Liver (tissue), 9 donors: ENCODE data around the gene LCA5L. TPM values are rescaled to one million over a fixed set of nuclear protein-coding genes. Genes with fewer than 3 reads are reported as not detected.

Experiments
- DNase-seq: peaks from one replicate; pipeline ENCODE4 v3.0.0-alpha.2; 2017; ENCODE audit warnings: low spot score
- H3K27ac ChIP-seq, 2 donors: one replicate each; pipeline ENCODE4 v1.7.0; 2013; ENCODE audit warnings: inconsistent platforms in 2 of 2, low read length in 2 of 2, control low read depth in 1 of 2, low read depth in 1 of 2, mild to moderate bottlenecking in 1 of 2
- H3K27me3 ChIP-seq, 4 donors: one replicate each; pipeline versions ENCODE4 v1.6.1 to v1.7.0; 2013; ENCODE audit warnings: low read length in 3 of 4, inconsistent platforms in 1 of 4, mild to moderate bottlenecking in 1 of 4, moderate library complexity in 1 of 4; ENCODE audit not compliant: control insufficient read depth in 4 of 4, insufficient read depth in 4 of 4
- H3K36me3 ChIP-seq, 4 donors: one replicate each; pipeline versions ENCODE4 v1.6.1 to v1.7.0; 2013; ENCODE audit warnings: low read length in 3 of 4, mild to moderate bottlenecking in 3 of 4, low read depth in 1 of 4, moderate library complexity in 1 of 4; ENCODE audit not compliant: control insufficient read depth in 4 of 4, insufficient read depth in 3 of 4
- H3K4me1 ChIP-seq, 4 donors: one replicate each; pipeline versions ENCODE4 v1.6.1 to v1.7.0; 2013; ENCODE audit warnings: low read length in 3 of 4, mild to moderate bottlenecking in 3 of 4, moderate library complexity in 1 of 4; ENCODE audit not compliant: control insufficient read depth in 4 of 4, insufficient read depth in 4 of 4
- H3K4me3 ChIP-seq, 3 donors: one replicate each; pipeline versions ENCODE4 v1.6.1 to v1.7.0; 2013; ENCODE audit warnings: low read length in 3 of 3, control low read depth in 1 of 3, low read depth in 1 of 3, mild to moderate bottlenecking in 1 of 3
- H3K9ac ChIP-seq, 2 donors: one replicate each; pipeline ENCODE4 v1.7.0; 2013; ENCODE audit warnings: low read length in 2 of 2, mild to moderate bottlenecking in 2 of 2, moderate library complexity in 2 of 2, control low read depth in 1 of 2, low read depth in 1 of 2
- H3K9me3 ChIP-seq, 4 donors: one replicate each; pipeline versions ENCODE4 v1.6.1 to v1.7.0; 2013; ENCODE audit warnings: low read length in 3 of 4; ENCODE audit not compliant: control insufficient read depth in 4 of 4
- EGR1 ChIP-seq, 2 donors: IDR thresholded peaks; 2 replicates each; pipeline ENCODE4 v1.6.1; 2016 to 2018; ENCODE audit warnings: antibody characterized with exemption in 2 of 2, low read depth in 2 of 2
- FOXA1 ChIP-seq: IDR thresholded peaks from 2 replicates; pipeline ENCODE4 v1.6.1; 2016; ENCODE audit warnings: antibody characterized with exemption
- FOXA2 ChIP-seq: IDR thresholded peaks from 2 replicates; pipeline ENCODE4 v1.6.1; 2016; ENCODE audit warnings: antibody characterized with exemption
- HNF4A ChIP-seq, 2 donors: conservative IDR thresholded peaks; 2 replicates each; pipeline ENCODE4 v1.6.1; 2016; ENCODE audit warnings: antibody characterized with exemption in 2 of 2, mild to moderate bottlenecking in 2 of 2
- HNF4G ChIP-seq: IDR thresholded peaks from 2 replicates; pipeline ENCODE4 v1.6.1; 2016; ENCODE audit warnings: antibody characterized with exemption
- JUND ChIP-seq, 2 donors: IDR thresholded peaks; 2 replicates each; pipeline ENCODE4 v1.6.1; 2016; ENCODE audit warnings: antibody characterized with exemption in 2 of 2
- NR2F2 ChIP-seq: IDR thresholded peaks from 2 replicates; pipeline ENCODE4 v1.6.1; 2016; ENCODE audit warnings: antibody characterized with exemption
- RAD21 ChIP-seq, 2 donors: IDR thresholded peaks; 2 replicates each; pipeline ENCODE4 v1.6.1; 2016; ENCODE audit warnings: antibody characterized with exemption in 2 of 2, mild to moderate bottlenecking in 2 of 2
- RXRA ChIP-seq, 2 donors: IDR thresholded peaks; 2 replicates each; pipeline ENCODE4 v1.6.1; 2017 to 2018; ENCODE audit warnings: antibody characterized with exemption in 2 of 2, mild to moderate bottlenecking in 1 of 2
- YY1 ChIP-seq: IDR thresholded peaks from 2 replicates; pipeline ENCODE4 v1.6.1; 2016; ENCODE audit warnings: antibody characterized with exemption, mild to moderate bottlenecking
- WGBS: extraction: QIAGEN DNeasy Blood & Tissue Kit; methylation state at CpG from one replicate; pipeline ENCODE4 v1.1.7; 2013; 5-methylcytosine and 5-hydroxymethylcytosine counted together
- polyA plus RNA-seq, 2 donors: library from polyadenylated mRNA; stranded (reverse) in 1 of 2; unstranded in 1 of 2; fragments of 200-250 nt in 1 of 2; fragments of >200 nt in 1 of 2; fragmentation: Nextera tagmentation in 1 of 2; extraction: Ambion mirVana in 1 of 2; gene quantifications; one replicate each; pipeline versions ENCODE4 v1.2.1 to v1.2.3, GENCODE V29; 2013 to 2015
- total RNA-seq, 2 donors: library from RNA; depleted of rRNA; stranded (reverse); fragments of >200 nt; gene quantifications; one replicate each; pipeline ENCODE4 v1.2.3, GENCODE V29; 2014
- TF ChIP-seq, protein P1 (sequence below): IDR thresholded peaks from 2 replicates; pipeline ENCODE4 v1.6.1; 2016; ENCODE audit warnings: antibody characterized with exemption
- TF ChIP-seq, protein P2 (sequence below): IDR thresholded peaks from 2 replicates; pipeline ENCODE4 v1.6.1; 2016; ENCODE audit warnings: antibody characterized with exemption
- TF ChIP-seq, protein P3 (sequence below): IDR thresholded peaks from 2 replicates; pipeline ENCODE4 v1.6.1; 2016; ENCODE audit warnings: antibody characterized with exemption
- TF ChIP-seq, protein P4 (sequence below): IDR thresholded peaks from 2 replicates; pipeline ENCODE4 v1.6.1; 2016; ENCODE audit warnings: antibody characterized with exemption, mild to moderate bottlenecking
- donor health status: healthy.
- donor health status: healthy.
- donor health status: healthy.
- donor health status: healthy.
- donor health status: healthy.

The LCA5L gene
- total and polyA plus RNA-seq, 4 donors, result 0.19 to 1.6 (median 0.99) TPM

DNA sequence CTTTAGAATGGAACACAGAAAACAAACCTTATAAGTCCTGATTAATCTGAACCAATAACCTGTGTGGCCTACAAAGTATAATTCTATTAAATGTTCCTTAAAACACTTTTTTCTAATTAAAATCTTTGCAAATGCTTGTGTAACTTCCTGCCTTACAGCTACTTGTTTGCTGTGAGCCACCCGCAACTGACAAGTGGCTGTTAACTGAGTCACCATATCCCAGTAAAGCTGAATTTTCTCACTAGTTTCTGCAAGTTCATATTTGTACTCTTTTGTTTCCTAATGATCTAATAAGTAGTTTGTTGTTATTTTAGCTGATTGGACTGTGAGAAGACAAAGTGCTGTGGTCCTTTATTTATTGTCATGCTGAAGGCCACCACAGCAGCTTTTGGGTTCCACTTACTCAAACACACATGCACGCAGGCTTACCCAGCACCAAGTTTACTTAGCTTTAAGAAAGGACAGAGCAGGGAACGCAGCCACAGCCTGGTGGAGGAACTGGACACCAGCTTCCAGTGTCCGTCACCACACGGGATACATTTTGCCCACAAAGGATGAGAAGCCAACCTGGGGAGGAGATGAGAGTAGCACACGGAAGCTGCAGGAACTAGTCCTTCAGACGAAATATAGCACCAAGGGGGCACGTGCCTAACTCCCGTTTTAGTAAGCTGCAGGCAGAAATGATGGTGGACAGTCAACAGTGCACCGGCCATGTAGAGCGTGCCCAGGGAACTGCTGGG, 47.8 kb downstream of the LCA5L start:
- 92% methylated on average over 11 of the region's 11 CpGs for WGBS
- H3K9me3 ChIP-seq, result no peaks in the 10 kb centered on the region
- H3K27me3 ChIP-seq, result no peaks in the 10 kb centered on the region
- peaks cover 0 to 28% (median 19%) of the 10 kb centered on the region in 4 donors for H3K36me3 ChIP-seq
- H3K9ac ChIP-seq, result no peak overlapping the region
- TF ChIP-seq JUND (IDR thresholded peaks at IDR 0.05), result no peak
- TF ChIP-seq RXRA (IDR thresholded peaks at IDR 0.05), result no peak
- no peak for TF ChIP-seq YY1
- TF ChIP-seq, protein P1, sequence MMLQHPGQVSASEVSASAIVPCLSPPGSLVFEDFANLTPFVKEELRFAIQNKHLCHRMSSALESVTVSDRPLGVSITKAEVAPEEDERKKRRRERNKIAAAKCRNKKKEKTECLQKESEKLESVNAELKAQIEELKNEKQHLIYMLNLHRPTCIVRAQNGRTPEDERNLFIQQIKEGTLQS, result no peak
- TF ChIP-seq FOXA2, result no peak
- no peak for TF ChIP-seq HNF4A (conservative IDR thresholded peaks at IDR 0.05)
- TF ChIP-seq NR2F2, result no peak
- TF ChIP-seq EGR1 (IDR thresholded peaks at IDR 0.05; ENCODE audit: low read depth in 2 of 2), result no peak
- no peak for TF ChIP-seq HNF4G
- TF ChIP-seq RAD21 (IDR thresholded peaks at IDR 0.05), result no peak
- DNase-seq, result no peak
- H3K27ac ChIP-seq, result no peak overlapping the region
- no peak overlapping the region for H3K4me3 ChIP-seq
- no peaks in the 10 kb centered on the region for H3K4me1 ChIP-seq

DNA sequence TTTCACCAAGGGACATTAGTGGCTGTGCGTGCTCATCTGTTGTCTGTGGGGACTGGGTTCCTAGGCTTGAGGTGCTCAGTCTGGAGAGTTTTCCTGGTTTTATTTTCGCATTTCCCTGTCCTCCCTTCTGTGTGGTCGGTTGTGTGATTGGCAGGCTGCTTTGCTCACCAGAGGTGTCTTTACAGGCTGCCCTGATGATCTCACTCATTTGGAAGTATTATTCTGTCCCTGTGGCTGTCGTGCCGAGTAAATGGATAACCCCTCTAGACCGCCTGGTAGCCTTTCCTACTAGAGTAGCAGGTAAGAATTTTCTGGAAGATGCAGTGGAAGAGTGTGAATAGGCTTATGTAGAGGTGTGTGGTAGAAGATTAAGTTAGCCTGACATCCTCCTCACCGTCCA, 52.6 kb downstream of the LCA5L start:
- Histone ChIP-seq H3K27ac (no peak overlapping the region), H3K4me3 (no peak overlapping the region), H3K36me3 (peaks cover 5 to 38% (median 28%) of the 10 kb centered on the region in 4 donors), H3K27me3 (no peaks in the 10 kb centered on the region), H3K4me1 (peaks cover 4 to 13% (median 8%) of the 10 kb centered on the region in 4 donors), H3K9ac (no peak overlapping the region), H3K9me3 (no peaks in the 10 kb centered on the region)
- TF ChIP-seq, protein P2, sequence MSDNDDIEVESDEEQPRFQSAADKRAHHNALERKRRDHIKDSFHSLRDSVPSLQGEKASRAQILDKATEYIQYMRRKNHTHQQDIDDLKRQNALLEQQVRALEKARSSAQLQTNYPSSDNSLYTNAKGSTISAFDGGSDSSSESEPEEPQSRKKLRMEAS, result no peak
- no peak for TF ChIP-seq FOXA1
- TF ChIP-seq FOXA2, result no peak
- TF ChIP-seq JUND (IDR thresholded peaks at IDR 0.05), result no peak
- TF ChIP-seq, protein P3, sequence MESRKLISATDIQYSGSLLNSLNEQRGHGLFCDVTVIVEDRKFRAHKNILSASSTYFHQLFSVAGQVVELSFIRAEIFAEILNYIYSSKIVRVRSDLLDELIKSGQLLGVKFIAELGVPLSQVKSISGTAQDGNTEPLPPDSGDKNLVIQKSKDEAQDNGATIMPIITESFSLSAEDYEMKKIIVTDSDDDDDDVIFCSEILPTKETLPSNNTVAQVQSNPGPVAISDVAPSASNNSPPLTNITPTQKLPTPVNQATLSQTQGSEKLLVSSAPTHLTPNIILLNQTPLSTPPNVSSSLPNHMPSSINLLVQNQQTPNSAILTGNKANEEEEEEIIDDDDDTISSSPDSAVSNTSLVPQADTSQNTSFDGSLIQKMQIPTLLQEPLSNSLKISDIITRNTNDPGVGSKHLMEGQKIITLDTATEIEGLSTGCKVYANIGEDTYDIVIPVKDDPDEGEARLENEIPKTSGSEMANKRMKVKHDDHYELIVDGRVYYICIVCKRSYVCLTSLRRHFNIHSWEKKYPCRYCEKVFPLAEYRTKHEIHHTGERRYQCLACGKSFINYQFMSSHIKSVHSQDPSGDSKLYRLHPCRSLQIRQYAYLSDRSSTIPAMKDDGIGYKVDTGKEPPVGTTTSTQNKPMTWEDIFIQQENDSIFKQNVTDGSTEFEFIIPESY, result no peak
- TF ChIP-seq, protein P4, sequence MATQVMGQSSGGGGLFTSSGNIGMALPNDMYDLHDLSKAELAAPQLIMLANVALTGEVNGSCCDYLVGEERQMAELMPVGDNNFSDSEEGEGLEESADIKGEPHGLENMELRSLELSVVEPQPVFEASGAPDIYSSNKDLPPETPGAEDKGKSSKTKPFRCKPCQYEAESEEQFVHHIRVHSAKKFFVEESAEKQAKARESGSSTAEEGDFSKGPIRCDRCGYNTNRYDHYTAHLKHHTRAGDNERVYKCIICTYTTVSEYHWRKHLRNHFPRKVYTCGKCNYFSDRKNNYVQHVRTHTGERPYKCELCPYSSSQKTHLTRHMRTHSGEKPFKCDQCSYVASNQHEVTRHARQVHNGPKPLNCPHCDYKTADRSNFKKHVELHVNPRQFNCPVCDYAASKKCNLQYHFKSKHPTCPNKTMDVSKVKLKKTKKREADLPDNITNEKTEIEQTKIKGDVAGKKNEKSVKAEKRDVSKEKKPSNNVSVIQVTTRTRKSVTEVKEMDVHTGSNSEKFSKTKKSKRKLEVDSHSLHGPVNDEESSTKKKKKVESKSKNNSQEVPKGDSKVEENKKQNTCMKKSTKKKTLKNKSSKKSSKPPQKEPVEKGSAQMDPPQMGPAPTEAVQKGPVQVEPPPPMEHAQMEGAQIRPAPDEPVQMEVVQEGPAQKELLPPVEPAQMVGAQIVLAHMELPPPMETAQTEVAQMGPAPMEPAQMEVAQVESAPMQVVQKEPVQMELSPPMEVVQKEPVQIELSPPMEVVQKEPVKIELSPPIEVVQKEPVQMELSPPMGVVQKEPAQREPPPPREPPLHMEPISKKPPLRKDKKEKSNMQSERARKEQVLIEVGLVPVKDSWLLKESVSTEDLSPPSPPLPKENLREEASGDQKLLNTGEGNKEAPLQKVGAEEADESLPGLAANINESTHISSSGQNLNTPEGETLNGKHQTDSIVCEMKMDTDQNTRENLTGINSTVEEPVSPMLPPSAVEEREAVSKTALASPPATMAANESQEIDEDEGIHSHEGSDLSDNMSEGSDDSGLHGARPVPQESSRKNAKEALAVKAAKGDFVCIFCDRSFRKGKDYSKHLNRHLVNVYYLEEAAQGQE, result no peak
- no peak for TF ChIP-seq HNF4G
- 93% methylated on average over 7 of the region's 7 CpGs for WGBS
- DNase-seq, result no peak
